Thoracic aorta (tissue), 2 donors: ENCODE results near the gene UBE2D3. TPM values are rescaled to one million over a fixed set of nuclear protein-coding genes. Genes with fewer than 3 reads are reported as not detected.

ENCODE experiments used
- ATAC-seq: fragments of 150-250 bp; one replicate; pipeline ENCODE4 v1.8.0; 2017; ENCODE audit warnings: low read depth; ENCODE audit not compliant: insufficient number of reproducible peaks, low FRiP score
- DNase-seq: peaks from one replicate; pipeline ENCODE4 v3.0.0-alpha.2; 2020; ENCODE audit warnings: low spot score
- H3K27ac ChIP-seq, 2 donors: fragments of 200-600 bp; sonication (generic); 1 replicate in 1 of 2; 2 replicates in 1 of 2; pipeline ENCODE4 v1.5.1; 2016; ENCODE audit warnings: mild to moderate bottlenecking in 2 of 2, moderate library complexity in 2 of 2
- H3K27me3 ChIP-seq: fragments of 200-600 bp; sonication (generic); replicated peaks from 2 replicates; pipeline ENCODE4 v1.6.0; 2016; ENCODE audit warnings: mild to moderate bottlenecking; ENCODE audit not compliant: insufficient read depth
- H3K36me3 ChIP-seq: fragments of 200-600 bp; sonication (generic); one replicate; pipeline ENCODE4 v1.5.1; 2016
- H3K4me1 ChIP-seq, 2 donors: fragments of 200-600 bp; sonication (generic); 1 replicate in 1 of 2; 2 replicates in 1 of 2; pipeline versions ENCODE4 v1.5.1 to v1.6.0; 2016; ENCODE audit warnings: low read depth in 2 of 2, mild to moderate bottlenecking in 1 of 2; ENCODE audit not compliant: control insufficient read depth in 1 of 2
- H3K4me3 ChIP-seq: fragments of 200-600 bp; sonication (generic); 2 replicates; pipeline ENCODE4 v1.5.1; 2016; ENCODE audit warnings: mild to moderate bottlenecking
- H3K9me3 ChIP-seq: fragments of 200-600 bp; sonication (generic); 2 replicates; pipeline ENCODE4 v1.5.1; 2016
- CTCF ChIP-seq: fragments of 200-600 bp; sonication (generic); IDR thresholded peaks from one replicate; pipeline ENCODE4 v1.5.1; 2019; ENCODE audit warnings: antibody characterized with exemption
- total RNA-seq, 2 donors: library from RNA; depleted of rRNA; stranded (reverse); fragments of >200 nt; gene quantifications; one replicate each; pipeline versions ENCODE4 v1.1.0 to v1.2.3, GENCODE V29; 2016

Gene UBE2D3
- total RNA-seq, 2 donors from 2014 or later: 245 to 376 TPM

GRCh38 chr4:102779204-102779603 is 48.1 kb downstream of the UBE2D3 start:
- Histone ChIP-seq H3K27ac (no peak overlapping the region), H3K27me3 (no peaks in the 10 kb centered on the region), H3K4me3 (no peak overlapping the region), H3K9me3 (no peaks in the 10 kb centered on the region), H3K36me3 (no peaks in the 10 kb centered on the region), H3K4me1 (no peaks in the 10 kb centered on the region)
- TF ChIP-seq CTCF: no peak
- no peak for ATAC-seq
- DNase-seq: no peak

- H3K27ac ChIP-seq: no peak overlapping the region
- no peak for ATAC-seq
- no peaks in the 10 kb centered on the region for H3K4me1 ChIP-seq
- H3K9me3 ChIP-seq: no peaks in the 10 kb centered on the region
- no peaks in the 10 kb centered on the region for H3K36me3 ChIP-seq
- TF ChIP-seq CTCF: no peak
- H3K4me3 ChIP-seq: no peak overlapping the region
- H3K27me3 ChIP-seq: no peaks in the 10 kb centered on the region
- no peak for DNase-seq
Observed at GRCh38 chr4:102778720-102779119, 48.6 kb downstream of the UBE2D3 start.

GRCh38 chr4:102775805-102776204 is 51.5 kb downstream of the UBE2D3 start:
- no peak overlapping the region for H3K4me3 ChIP-seq
- no peak for ATAC-seq

GRCh38 chr4:102774254-102774653 is 53.1 kb downstream of the UBE2D3 start:
- no peak for TF ChIP-seq CTCF
- no peaks in the 10 kb centered on the region for H3K27me3 ChIP-seq
- H3K4me1 ChIP-seq: no peaks in the 10 kb centered on the region
- H3K4me3 ChIP-seq: no peak overlapping the region
- H3K36me3 ChIP-seq: no peaks in the 10 kb centered on the region
- H3K9me3 ChIP-seq: no peaks in the 10 kb centered on the region
- no peak for DNase-seq
- no peak for ATAC-seq
- no peak overlapping the region for H3K27ac ChIP-seq

More at GRCh38 chr4:102775805-102776204, 51.5 kb downstream of the UBE2D3 start:
- no peaks in the 10 kb centered on the region for H3K4me1 ChIP-seq
- no peak for DNase-seq
- no peaks in the 10 kb centered on the region for H3K27me3 ChIP-seq
- no peaks in the 10 kb centered on the region for H3K36me3 ChIP-seq
- TF ChIP-seq CTCF: no peak
- H3K9me3 ChIP-seq: no peaks in the 10 kb centered on the region
- no peak overlapping the region for H3K27ac ChIP-seq

GRCh38 chr4:102772738-102773340 is 54.5 kb downstream of the UBE2D3 start:
- Histone ChIP-seq H3K27me3 (no peaks in the 10 kb centered on the region), H3K9me3 (no peaks in the 10 kb centered on the region), H3K27ac (no peak overlapping the region), H3K36me3 (no peaks in the 10 kb centered on the region), H3K4me1 (no peaks in the 10 kb centered on the region), H3K4me3 (no peak overlapping the region)
- DNase-seq (no peak), ATAC-seq (no peak)
- TF ChIP-seq CTCF: no peak
